IPS-NIHi11 (cell line): Measurements from ENCODE around the gene CRK.
A peak's percentile ranks its signal among the peaks of the same experiment; 100 is the strongest.

Source experiments
- DNase-seq: peaks from one replicate; pipeline ENCODE4 v3.0.0; 2012; ENCODE audit warnings: mixed read lengths, low spot score

CRK gene

GRCh38 chr17:1486802-1487695 is 31.0 kb upstream of the CRK start:
- peak; percentile 63 for DNase-seq

- peak; percentile 72 for DNase-seq
Measured at GRCh38 chr17:1485423-1486376, 29.7 kb upstream of the CRK start.

DNA sequence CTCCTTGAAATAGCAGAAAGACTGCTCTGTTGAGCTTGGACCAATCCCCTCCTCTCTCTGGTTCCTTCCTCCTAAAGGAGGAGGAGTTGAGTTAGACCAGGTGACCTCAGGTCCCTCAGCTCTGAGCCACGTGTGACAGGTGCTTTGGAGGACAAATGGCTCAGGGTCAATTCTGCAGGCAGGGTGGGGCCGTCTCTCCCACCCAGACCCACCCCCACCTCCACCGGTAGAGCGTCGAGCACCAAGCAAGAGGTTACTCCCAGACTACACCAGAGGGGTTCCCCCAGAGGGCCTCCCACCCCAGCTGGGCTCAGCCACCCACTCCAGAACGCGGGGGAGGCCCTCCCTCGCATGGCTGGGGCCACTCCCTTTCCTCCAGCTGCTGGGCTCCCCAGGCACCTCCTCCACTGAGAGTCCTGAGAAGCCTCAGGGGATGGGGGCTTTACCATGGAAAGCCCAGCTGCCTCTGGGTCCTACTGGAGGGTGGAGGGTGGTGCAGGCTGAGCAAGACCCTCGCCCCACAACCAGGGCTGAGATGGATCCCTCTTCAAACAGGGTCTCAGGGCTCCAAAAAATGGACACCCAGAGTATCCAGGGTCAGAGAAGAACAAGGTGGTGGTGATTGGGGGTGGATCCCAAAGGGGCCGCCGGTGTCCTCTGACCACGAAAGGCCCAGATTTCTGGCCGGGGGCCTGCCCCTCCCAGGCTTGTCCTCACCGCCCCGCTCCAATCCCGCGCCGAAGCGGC is 28.8 kb upstream of the CRK start:
- DNase-seq = peak; percentile 66

- no peak for DNase-seq
Measured at GRCh38 chr17:1484060-1484535, 28.1 kb upstream of the CRK start.

- no peak for DNase-seq
Measured at GRCh38 chr17:1482680-1483079, 26.6 kb upstream of the CRK start.

DNA sequence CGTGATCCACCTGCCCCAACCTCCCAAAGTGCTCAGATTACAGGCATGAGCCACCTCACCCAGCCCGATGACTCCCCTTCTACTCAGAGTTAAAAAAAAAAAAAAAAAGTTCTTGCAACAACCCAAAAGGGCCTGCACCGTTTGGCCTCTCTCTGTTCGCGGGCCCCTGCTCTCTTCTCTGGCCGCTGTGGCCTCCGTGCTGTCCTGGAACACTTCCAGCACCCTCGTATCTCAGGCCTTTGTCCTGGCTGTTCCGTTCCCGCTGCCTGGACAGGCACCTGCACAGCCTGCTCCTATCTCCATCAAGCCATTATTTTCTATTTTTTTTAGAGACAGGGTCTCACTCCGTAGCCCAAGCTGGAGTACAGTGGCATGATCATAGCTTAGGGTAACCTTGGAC is 25.7 kb upstream of the CRK start:
- no peak for DNase-seq

DNA sequence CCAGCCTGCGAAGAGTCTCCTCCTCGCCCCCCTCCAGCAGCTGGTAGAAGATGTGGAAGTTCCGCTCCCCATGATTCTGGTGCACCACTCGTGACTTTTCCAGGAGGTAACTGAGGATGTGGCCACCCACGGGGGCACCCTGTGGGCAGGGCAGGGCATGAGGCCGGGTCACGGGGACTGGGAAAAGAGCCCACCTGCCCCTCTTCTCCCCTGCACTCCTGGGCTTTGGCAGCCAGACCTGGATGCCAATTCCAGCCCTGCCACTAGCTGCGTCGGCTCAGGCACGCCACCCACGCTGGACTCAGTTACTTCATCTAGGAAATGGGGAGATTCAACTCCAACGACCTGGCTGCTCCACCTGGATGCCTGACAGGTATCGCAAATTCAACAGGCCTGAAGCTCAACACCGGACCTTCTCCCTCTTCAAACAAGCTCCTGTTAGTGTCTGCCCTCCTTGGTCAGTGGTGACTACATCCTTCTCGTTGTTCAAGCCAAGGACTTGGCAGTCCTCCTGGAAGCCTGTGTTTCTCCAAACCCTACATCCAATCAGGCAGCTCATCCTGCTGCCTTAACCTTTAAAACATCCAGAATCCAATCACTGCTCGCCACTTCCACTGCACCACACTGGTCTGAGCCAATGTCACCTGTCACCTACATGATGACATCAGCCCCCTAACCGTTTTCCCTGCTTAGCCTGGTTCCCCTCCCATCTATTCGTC is 24.9 kb upstream of the CRK start:
- DNase-seq = no peak

DNA sequence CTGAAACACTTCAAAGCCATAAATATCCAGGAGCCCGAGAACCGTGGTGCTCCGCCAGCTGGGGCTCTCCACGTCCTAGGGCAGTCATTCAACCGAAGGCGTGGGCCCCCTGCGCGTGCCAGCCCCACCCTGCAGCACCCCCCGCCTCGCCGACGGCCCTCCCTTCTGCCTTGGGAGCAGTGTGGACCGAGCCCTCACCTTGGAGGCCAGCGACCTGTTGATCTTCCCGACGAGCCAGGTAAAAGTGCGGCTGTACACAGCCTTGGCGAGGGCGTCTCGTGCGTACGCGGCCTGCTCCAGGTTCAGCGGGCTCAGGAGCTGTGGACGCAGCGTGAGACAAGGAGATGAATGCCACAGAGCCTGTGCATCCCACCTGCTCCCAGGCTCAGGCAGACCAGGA is 22.4 kb upstream of the CRK start:
- no peak for DNase-seq

DNA sequence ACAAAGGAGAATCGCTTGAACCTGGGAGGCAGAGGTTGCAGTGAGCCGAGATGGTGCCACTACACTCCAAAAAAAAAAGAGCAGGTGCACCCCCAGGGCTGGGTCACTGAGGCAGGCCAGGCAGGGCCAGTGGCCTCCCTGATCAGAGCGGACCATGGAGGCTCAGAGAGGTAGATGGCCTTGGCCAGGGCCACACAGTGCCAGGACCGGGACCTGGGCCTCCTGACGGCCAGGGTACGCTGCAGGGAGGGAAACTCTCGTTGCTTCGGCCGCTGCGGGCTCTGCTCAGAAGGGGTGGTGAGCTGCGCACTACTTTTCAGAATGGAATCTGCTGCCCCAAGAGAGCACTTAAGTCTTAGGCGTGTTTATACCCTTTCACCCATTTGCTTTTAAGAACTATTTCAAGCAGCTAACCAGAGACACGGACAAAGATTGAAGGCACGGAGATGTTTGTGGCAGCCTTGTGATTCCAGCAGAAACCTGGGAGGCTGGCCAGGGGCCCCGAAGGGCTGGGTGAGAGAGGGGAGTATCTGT is 19.4 kb upstream of the CRK start:
- DNase-seq = no peak

DNA sequence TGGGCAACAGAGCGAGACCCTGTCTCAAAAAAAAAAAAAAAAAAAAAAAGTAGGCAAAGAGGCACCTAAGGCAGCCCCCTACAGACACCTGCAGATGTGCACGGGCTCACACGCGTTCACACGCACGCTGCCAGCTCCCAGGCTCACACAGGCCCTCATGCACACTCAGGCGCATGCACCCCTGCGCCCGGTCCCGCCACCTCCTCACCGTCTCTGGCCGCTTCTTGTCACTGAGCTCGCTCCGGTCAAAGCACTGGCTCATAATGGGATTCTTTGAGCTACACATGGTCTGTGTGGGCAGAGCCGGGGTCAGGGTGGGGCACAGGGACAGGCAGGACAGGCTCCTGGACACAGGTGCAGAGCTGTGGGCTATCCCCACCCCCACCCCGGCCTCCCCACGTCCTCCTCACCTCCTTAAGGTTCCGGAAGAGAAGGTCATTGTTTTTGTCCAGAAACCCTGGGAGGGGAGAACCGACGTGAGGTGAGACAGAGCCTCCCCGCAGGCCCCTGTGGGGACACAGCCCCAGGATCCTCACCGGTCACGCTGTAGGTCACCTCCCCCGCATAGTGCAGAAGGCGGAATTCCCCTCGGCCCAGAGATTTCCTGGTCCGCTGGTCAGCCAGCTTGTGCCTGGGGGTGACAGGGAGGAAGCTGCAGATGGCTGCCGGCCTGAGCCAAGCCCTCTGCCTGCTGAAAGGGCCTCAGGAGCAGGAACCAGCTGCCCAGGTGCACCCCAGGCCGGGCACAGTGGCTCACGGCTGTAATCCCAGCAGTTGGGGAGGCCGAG is 18.6 kb upstream of the CRK start:
- no peak for DNase-seq

GRCh38 chr17:1473841-1474240 is 17.8 kb upstream of the CRK start:
- no peak for DNase-seq

DNA sequence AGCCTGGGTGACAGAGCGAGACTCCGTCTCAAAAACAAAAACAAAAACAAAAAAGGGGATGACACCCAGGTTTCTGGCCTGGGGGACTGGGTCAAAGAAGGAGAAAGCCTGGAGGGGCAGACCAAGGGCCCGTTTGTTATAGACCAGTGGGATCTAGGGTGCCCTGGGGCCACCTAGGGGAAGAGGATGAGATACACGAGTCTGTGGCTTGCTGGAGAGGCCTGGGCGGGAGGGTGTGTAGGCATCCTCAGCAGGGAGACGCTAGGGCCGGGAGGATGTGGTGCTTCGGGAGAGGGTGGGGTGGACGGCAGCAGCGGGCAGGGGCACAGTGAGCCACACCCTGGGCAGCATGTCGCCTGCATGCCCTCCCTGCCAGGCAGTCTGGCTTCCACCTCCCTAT is 17.1 kb upstream of the CRK start:
- no peak for DNase-seq

- DNase-seq = no peak
Measured at GRCh38 chr17:1471911-1472821, 16.1 kb upstream of the CRK start.

DNA sequence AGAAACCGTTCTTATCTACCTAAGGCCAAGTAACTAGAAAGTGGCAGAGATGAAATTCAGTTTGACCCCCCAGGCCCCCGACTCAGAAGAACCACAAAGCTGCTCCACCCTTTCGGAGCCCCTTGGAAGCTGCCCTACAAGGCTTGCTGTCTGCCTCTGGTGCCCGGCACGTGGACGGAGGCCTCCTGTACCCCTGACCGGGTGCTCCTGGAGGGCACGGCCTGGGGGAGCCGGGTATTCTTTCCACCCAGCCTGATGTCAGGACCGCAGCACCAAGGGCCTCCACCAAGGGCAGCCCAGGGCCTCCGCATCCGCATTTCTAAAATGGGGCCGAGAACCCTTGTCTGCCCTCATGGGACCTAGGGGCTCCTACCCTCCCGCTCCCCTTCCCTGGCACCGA is 15.5 kb upstream of the CRK start:
- DNase-seq = no peak

- no peak for DNase-seq
Measured at GRCh38 chr17:1470755-1471462, 14.9 kb upstream of the CRK start.

DNA sequence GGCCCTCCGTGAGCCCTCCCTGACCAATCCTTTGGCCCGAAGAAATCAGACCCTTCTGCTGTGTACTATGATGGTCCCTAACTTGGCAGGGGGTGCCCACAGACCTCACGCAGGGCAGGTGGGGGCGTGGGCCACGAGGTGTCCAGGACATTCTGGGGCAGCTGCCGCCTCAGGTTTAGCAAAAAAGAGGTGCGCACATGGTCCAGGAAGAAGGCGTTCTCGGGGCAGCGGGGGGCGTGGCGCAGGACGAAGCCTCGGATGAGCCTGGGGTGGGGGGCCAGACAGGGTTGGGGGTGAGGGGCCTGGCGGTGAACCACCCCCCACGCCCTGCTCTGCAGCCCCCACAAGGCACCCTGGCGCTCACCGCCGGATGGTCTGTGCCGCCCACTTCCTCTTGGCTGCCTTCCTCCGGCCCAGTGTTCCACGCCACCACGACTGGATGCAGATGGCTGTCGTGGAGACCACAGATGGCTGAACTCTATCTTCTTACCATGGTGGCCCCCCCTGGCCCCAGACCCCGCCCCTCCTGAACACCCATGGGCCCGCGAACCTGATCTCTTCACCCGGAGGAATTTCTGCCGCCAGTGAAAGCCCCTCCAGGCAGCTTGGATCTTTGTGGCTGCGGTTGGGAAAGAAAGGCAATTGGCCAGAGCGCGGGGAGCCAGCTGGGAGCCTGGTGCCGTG is 14.2 kb upstream of the CRK start:
- DNase-seq = no peak

GRCh38 chr17:1469231-1469852 is 13.3 kb upstream of the CRK start:
- peak; percentile 85 for DNase-seq
